HepG2 (cell line): ENCODE measurements around the gene DHTKD1. TPM values are rescaled to one million over a fixed set of nuclear protein-coding genes. Genes with fewer than 3 reads are reported as not detected.

Experiments used
- AGO2 ChIP-seq: fragments of 200-400 bp; formaldehyde crosslinking; optimal IDR thresholded peaks from 2 replicates; pipeline ENCODE3; 2017; ENCODE audit warnings: mild to moderate bottlenecking, low read depth, low read length, moderate library complexity
- ATF7-NPFF ChIP-seq: sonication (generic); formaldehyde crosslinking; IDR thresholded peaks from 2 replicates; pipeline ENCODE4 v1.8.1; 2023; ENCODE audit warnings: mild to moderate bottlenecking, low read depth, missing genetic modification reagents, moderate library complexity
- BRD4 ChIP-seq: sonication (generic); formaldehyde crosslinking; IDR thresholded peaks from 2 replicates; pipeline ENCODE4 v1.4.0; 2020; ENCODE audit warnings: missing genetic modification reagents
- CENPT ChIP-seq: sonication (generic); formaldehyde crosslinking; IDR thresholded peaks from 2 replicates; pipeline ENCODE4 v1.8.0; 2022; ENCODE audit warnings: low read depth, mild to moderate bottlenecking, moderate library complexity, missing genetic modification reagents
- HHEX ChIP-seq: IDR thresholded peaks from 2 replicates; pipeline ENCODE4 v1.6.1; 2016; ENCODE audit warnings: control low read depth
- HOXA7 ChIP-seq: sonication (generic); formaldehyde crosslinking; IDR thresholded peaks from 2 replicates; pipeline ENCODE4 v1.8.1; 2022; ENCODE audit warnings: mild to moderate bottlenecking, missing genetic modification reagents, moderate library complexity
- JDP2 ChIP-seq: sonication (generic); formaldehyde crosslinking; IDR thresholded peaks from 2 replicates; pipeline ENCODE4 v1.8.1; 2022; ENCODE audit warnings: missing genetic modification reagents, borderline replicate concordance
- KAT7 ChIP-seq: IDR thresholded peaks from 2 replicates; pipeline ENCODE4 v1.6.1; 2018; ENCODE audit warnings: borderline replicate concordance, missing compliant biosample characterization
- MXI1 ChIP-seq: IDR thresholded peaks from 3 replicates; pipeline ENCODE4 v1.6.1; 2012; ENCODE audit warnings: low read depth, low read length, inconsistent platforms, borderline replicate concordance
- PRDM4 ChIP-seq: sonication (generic); formaldehyde crosslinking; IDR thresholded peaks from 2 replicates; pipeline ENCODE4 v1.9.0; 2021; ENCODE audit warnings: missing genetic modification reagents, borderline replicate concordance
- SIX4 ChIP-seq: sonication (generic); formaldehyde crosslinking; IDR thresholded peaks from 2 replicates; pipeline ENCODE4 v1.4.0; 2020; ENCODE audit warnings: missing genetic modification reagents
- ZBTB7B ChIP-seq: sonication (generic); formaldehyde crosslinking; IDR thresholded peaks from 2 replicates; pipeline ENCODE4 v1.4.0; 2020; ENCODE audit warnings: missing genetic modification reagents
- ZFP1 ChIP-seq: IDR thresholded peaks from 2 replicates; pipeline ENCODE4 v1.6.1; 2016
- ZNF280B ChIP-seq: sonication (generic); formaldehyde crosslinking; IDR thresholded peaks from 2 replicates; pipeline ENCODE4 v1.5.0; 2020; ENCODE audit warnings: missing genetic modification reagents, mild to moderate bottlenecking, borderline replicate concordance
- ZNF501 ChIP-seq: sonication (generic); formaldehyde crosslinking; IDR thresholded peaks from 2 replicates; pipeline ENCODE4 v1.5.1; 2020; ENCODE audit warnings: mild to moderate bottlenecking, moderate library complexity, missing genetic modification reagents
- ZNF713 ChIP-seq: sonication (generic); formaldehyde crosslinking; IDR thresholded peaks from 2 replicates; pipeline ENCODE4 v1.4.0; 2020; ENCODE audit warnings: mild to moderate bottlenecking, missing genetic modification reagents
- polyA plus RNA-seq, 8 experiments: library from polyadenylated mRNA; depleted of rRNA in 3 of 8; stranded (reverse) in 7 of 8; unstranded in 1 of 8; fragments of >200 nt; fragmentation: Illumina TruSeq in 4 of 8; extraction: Trizol in 4 of 8; gene quantifications; 2 replicates each; pipeline versions ENCODE4 v1.2.1 to v1.2.3, GENCODE V29; 2011 to 2016; ENCODE audit warnings: low read depth in 4 of 8, missing spikeins in 1 of 8, mixed read lengths in 1 of 8; ENCODE audit not compliant: insufficient read depth in 1 of 8
- total RNA-seq, 5 experiments: library from RNA; depleted of rRNA; stranded (reverse); fragments of >200 nt; fragmentation: Illumina TruSeq; extraction: Trizol; gene quantifications; 2 replicates each; pipeline ENCODE4 v1.2.3, GENCODE V29; 2016; ENCODE audit warnings: low read depth in 1 of 5
- TF ChIP-seq, protein P1 (sequence below): sonication (generic); formaldehyde crosslinking; conservative IDR thresholded peaks from 2 replicates; pipeline ENCODE4 v1.4.0; 2020; ENCODE audit warnings: missing genetic modification reagents
- TF ChIP-seq, protein P2 (sequence below): sonication (generic); formaldehyde crosslinking; IDR thresholded peaks from 2 replicates; pipeline ENCODE4 v1.8.0; 2022; ENCODE audit warnings: mild to moderate bottlenecking, missing genetic modification reagents, moderate library complexity
- TF ChIP-seq, protein P3 (sequence below): IDR thresholded peaks from 2 replicates; pipeline ENCODE4 v1.6.1; 2018; ENCODE audit warnings: missing genetic modification reagents
- TF ChIP-seq, protein P4 (sequence below): sonication (generic); formaldehyde crosslinking; IDR thresholded peaks from 2 replicates; pipeline ENCODE4 v1.8.1; 2023; ENCODE audit warnings: missing genetic modification reagents, inconsistent platforms, borderline replicate concordance

DHTKD1 gene
- total and polyA plus RNA-seq, 2 of the 13 experiments (the other 11 are each of a cell fraction or from before 2014, with no cell fraction given) = 9.6 to 14.1 TPM

DNA sequence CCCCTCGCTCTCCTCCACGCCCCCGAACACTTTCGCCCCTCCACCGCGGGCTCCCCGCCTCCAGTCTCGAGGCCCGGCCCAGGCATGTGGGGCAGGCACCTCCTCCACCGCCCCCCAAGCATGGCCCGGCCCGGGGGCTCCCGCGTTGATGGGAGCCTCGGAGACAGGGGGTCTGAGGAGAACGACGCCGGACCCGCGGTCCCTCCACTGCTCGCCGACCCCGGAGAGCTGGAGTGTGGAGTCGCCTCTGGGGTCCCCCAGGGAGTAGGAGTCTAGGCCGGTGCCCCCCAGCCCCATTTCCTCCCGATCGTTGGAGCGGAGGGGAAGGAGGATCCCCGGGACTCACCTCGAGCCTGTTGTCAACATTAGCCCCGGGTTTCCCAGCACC lies 26.4 kb upstream of the DHTKD1 start (continued):
- no peak for TF ChIP-seq PRDM4 (CRISPR knock-in tag)
- no peak for TF ChIP-seq HHEX (CRISPR knock-in tag)
- TF ChIP-seq BRD4 (CRISPR knock-in tag) = no peak
- no peak for TF ChIP-seq SIX4
- TF ChIP-seq ZNF501 (CRISPR knock-in tag) = 0 out of 2 replicates have a peak, but pooled peaks have one; percentile 7
- TF ChIP-seq, protein P1, sequence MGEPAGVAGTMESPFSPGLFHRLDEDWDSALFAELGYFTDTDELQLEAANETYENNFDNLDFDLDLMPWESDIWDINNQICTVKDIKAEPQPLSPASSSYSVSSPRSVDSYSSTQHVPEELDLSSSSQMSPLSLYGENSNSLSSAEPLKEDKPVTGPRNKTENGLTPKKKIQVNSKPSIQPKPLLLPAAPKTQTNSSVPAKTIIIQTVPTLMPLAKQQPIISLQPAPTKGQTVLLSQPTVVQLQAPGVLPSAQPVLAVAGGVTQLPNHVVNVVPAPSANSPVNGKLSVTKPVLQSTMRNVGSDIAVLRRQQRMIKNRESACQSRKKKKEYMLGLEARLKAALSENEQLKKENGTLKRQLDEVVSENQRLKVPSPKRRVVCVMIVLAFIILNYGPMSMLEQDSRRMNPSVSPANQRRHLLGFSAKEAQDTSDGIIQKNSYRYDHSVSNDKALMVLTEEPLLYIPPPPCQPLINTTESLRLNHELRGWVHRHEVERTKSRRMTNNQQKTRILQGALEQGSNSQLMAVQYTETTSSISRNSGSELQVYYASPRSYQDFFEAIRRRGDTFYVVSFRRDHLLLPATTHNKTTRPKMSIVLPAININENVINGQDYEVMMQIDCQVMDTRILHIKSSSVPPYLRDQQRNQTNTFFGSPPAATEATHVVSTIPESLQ = no peak
- TF ChIP-seq, protein P2, sequence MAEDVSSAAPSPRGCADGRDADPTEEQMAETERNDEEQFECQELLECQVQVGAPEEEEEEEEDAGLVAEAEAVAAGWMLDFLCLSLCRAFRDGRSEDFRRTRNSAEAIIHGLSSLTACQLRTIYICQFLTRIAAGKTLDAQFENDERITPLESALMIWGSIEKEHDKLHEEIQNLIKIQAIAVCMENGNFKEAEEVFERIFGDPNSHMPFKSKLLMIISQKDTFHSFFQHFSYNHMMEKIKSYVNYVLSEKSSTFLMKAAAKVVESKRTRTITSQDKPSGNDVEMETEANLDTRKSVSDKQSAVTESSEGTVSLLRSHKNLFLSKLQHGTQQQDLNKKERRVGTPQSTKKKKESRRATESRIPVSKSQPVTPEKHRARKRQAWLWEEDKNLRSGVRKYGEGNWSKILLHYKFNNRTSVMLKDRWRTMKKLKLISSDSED (CRISPR knock-in tag) = no peak
- no peak for TF ChIP-seq ATF7-NPFF (CRISPR knock-in tag)
- 0 out of 2 replicates have a peak, but pooled peaks have one; percentile 3 for TF ChIP-seq ZBTB7B (CRISPR knock-in tag)
- TF ChIP-seq ZNF280B (CRISPR knock-in tag) = no peak
- TF ChIP-seq, protein P3, sequence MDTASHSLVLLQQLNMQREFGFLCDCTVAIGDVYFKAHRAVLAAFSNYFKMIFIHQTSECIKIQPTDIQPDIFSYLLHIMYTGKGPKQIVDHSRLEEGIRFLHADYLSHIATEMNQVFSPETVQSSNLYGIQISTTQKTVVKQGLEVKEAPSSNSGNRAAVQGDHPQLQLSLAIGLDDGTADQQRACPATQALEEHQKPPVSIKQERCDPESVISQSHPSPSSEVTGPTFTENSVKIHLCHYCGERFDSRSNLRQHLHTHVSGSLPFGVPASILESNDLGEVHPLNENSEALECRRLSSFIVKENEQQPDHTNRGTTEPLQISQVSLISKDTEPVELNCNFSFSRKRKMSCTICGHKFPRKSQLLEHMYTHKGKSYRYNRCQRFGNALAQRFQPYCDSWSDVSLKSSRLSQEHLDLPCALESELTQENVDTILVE (CRISPR knock-in tag) = no peak
- TF ChIP-seq KAT7 (CRISPR knock-in tag) = no peak
- no peak for TF ChIP-seq JDP2 (CRISPR knock-in tag)
- peak; percentile 35; the same call in 1 of the 3 replicates for TF ChIP-seq MXI1
- TF ChIP-seq, protein P4, sequence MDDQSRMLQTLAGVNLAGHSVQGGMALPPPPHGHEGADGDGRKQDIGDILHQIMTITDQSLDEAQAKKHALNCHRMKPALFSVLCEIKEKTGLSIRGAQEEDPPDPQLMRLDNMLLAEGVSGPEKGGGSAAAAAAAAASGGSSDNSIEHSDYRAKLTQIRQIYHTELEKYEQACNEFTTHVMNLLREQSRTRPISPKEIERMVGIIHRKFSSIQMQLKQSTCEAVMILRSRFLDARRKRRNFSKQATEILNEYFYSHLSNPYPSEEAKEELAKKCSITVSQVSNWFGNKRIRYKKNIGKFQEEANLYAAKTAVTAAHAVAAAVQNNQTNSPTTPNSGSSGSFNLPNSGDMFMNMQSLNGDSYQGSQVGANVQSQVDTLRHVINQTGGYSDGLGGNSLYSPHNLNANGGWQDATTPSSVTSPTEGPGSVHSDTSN (CRISPR knock-in tag) = no peak
- TF ChIP-seq HOXA7 (CRISPR knock-in tag) = no peak
- TF ChIP-seq ZNF713 (CRISPR knock-in tag) = no peak
- peak; percentile 66 for TF ChIP-seq AGO2
- no peak for TF ChIP-seq CENPT (CRISPR knock-in tag)
- no peak for TF ChIP-seq ZFP1 (CRISPR knock-in tag)
